ENCODE results near the gene ANTXR1.
"Not testable (repeated sequence)": the region's sequence is repeated elsewhere in the genome, so short reads cannot be mapped to it uniquely, and the experiment has no call there.

The ANTXR1 gene

DNA sequence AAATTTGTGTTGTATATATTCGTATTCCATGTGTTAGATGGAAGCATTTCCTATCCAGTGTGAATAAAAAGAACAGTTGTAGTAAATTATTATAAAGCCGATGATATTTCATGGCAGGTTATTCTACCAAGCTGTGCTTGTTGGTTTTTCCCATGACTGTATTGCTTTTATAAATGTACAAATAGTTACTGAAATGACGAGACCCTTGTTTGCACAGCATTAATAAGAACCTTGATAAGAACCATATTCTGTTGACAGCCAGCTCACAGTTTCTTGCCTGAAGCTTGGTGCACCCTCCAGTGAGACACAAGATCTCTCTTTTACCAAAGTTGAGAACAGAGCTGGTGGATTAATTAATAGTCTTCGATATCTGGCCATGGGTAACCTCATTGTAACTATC, 235.3 kb downstream of the ANTXR1 start:
- DNase-seq (ENCODE audit: insufficient read length, low spot score) (no peak), FAIRE-seq (no peak)
- TF ChIP-seq POU2F2 (IDR thresholded peaks at IDR 0.05; ENCODE audit: low read depth, low read length) (no peak), POLR2AphosphoS5 (IDR thresholded peaks at IDR 0.05; ENCODE audit: low read depth, low read length) (no peak), PAX5 (IDR thresholded peaks at IDR 0.05; ENCODE audit: insufficient read depth, low read length, severe bottlenecking) (no peak), TAF1 (IDR thresholded peaks at IDR 0.05; ENCODE audit: low read depth, low read length) (no peak), SPI1 (IDR thresholded peaks at IDR 0.05; ENCODE audit: low read depth, low read length) (no peak), POLR2A (IDR thresholded peaks at IDR 0.05; ENCODE audit: low read depth, low read length) (no peak)

DNA sequence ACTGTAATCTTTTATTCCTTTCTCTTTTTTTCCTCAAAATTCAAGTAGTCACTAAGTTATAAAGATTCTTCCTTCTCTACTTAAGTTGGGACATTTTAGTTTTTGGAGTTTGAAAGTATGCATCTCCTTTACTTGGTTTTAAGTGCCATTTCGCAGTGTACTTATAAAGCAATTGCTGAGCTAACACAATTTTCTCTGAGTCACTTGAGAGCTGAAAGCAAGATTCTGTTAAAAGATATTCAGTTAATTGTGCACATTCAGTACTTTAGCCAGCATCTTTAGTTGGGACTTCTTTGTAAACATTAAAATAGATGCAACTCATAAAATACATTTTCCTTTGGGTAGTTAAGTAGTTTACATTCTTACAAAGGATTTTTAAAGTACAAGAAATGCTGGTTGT, 238.0 kb downstream of the ANTXR1 start:
- FAIRE-seq (no peak), DNase-seq (ENCODE audit: insufficient read length, low spot score) (no peak)
- TF ChIP-seq SPI1 (IDR thresholded peaks at IDR 0.05; ENCODE audit: low read depth, low read length): no peak
- no peak for TF ChIP-seq PAX5 (IDR thresholded peaks at IDR 0.05; ENCODE audit: insufficient read depth, low read length, severe bottlenecking)
- TF ChIP-seq POLR2AphosphoS5 (IDR thresholded peaks at IDR 0.05; ENCODE audit: low read depth, low read length): no peak
- TF ChIP-seq POLR2A (IDR thresholded peaks at IDR 0.05; ENCODE audit: low read depth, low read length): no peak
- no peak for TF ChIP-seq POU2F2 (IDR thresholded peaks at IDR 0.05; ENCODE audit: low read depth, low read length)
- no peak for TF ChIP-seq TAF1 (IDR thresholded peaks at IDR 0.05; ENCODE audit: low read depth, low read length)

DNA sequence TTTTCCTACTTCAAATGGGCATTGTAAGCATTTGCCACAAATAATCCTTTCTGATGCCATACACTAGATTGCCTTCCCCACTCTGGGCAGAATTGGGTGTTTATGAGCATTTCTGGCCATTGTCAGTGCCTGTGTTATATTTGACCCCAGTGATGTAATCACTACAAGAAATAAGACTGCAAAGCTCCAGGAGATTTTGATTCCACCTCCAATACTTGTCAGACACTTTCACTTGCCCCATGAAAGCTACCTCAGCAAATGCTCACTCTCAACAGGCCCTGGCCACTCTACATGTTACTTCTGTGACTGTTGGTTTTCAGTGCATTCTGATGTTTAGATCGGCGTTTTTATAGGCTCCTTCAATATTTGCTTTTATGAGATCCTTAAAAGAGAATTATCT, 239.0 kb downstream of the ANTXR1 start:
- DNase-seq (ENCODE audit: insufficient read length, low spot score) (no peak), FAIRE-seq (no peak)
- TF ChIP-seq POU2F2 (IDR thresholded peaks at IDR 0.05; ENCODE audit: low read depth, low read length): no peak
- TF ChIP-seq SPI1 (IDR thresholded peaks at IDR 0.05; ENCODE audit: low read depth, low read length): no peak
- no peak for TF ChIP-seq POLR2A (IDR thresholded peaks at IDR 0.05; ENCODE audit: low read depth, low read length)
- no peak for TF ChIP-seq PAX5 (IDR thresholded peaks at IDR 0.05; ENCODE audit: insufficient read depth, low read length, severe bottlenecking)
- TF ChIP-seq POLR2AphosphoS5 (IDR thresholded peaks at IDR 0.05; ENCODE audit: low read depth, low read length): no peak
- TF ChIP-seq TAF1 (IDR thresholded peaks at IDR 0.05; ENCODE audit: low read depth, low read length): no peak

GRCh38 chr2:69253112-69253511, 240.1 kb downstream of the ANTXR1 start:
- FAIRE-seq: no peak
- TF ChIP-seq TAF1 (IDR thresholded peaks at IDR 0.05; ENCODE audit: low read depth, low read length): no peak
- TF ChIP-seq SPI1 (IDR thresholded peaks at IDR 0.05; ENCODE audit: low read depth, low read length): no peak
- TF ChIP-seq PAX5 (IDR thresholded peaks at IDR 0.05; ENCODE audit: insufficient read depth, low read length, severe bottlenecking): no peak
- no peak for TF ChIP-seq POU2F2 (IDR thresholded peaks at IDR 0.05; ENCODE audit: low read depth, low read length)
- TF ChIP-seq POLR2A (IDR thresholded peaks at IDR 0.05; ENCODE audit: low read depth, low read length): no peak

GRCh38 chr2:69253611-69254301, 240.8 kb downstream of the ANTXR1 start:
- no peak for FAIRE-seq
- no peak for TF ChIP-seq POLR2AphosphoS5 (IDR thresholded peaks at IDR 0.05; ENCODE audit: low read depth, low read length)
- TF ChIP-seq POLR2A (IDR thresholded peaks at IDR 0.05; ENCODE audit: low read depth, low read length): no peak
- TF ChIP-seq PAX5 (IDR thresholded peaks at IDR 0.05; ENCODE audit: insufficient read depth, low read length, severe bottlenecking): no peak
- no peak for TF ChIP-seq TAF1 (IDR thresholded peaks at IDR 0.05; ENCODE audit: low read depth, low read length)
- no peak for TF ChIP-seq SPI1 (IDR thresholded peaks at IDR 0.05; ENCODE audit: low read depth, low read length)
- no peak for TF ChIP-seq POU2F2 (IDR thresholded peaks at IDR 0.05; ENCODE audit: low read depth, low read length)
- DNase-seq (ENCODE audit: insufficient read length, low spot score): no peak

More at GRCh38 chr2:69253112-69253511, 240.1 kb downstream of the ANTXR1 start:
- DNase-seq (ENCODE audit: insufficient read length, low spot score): no peak

DNA sequence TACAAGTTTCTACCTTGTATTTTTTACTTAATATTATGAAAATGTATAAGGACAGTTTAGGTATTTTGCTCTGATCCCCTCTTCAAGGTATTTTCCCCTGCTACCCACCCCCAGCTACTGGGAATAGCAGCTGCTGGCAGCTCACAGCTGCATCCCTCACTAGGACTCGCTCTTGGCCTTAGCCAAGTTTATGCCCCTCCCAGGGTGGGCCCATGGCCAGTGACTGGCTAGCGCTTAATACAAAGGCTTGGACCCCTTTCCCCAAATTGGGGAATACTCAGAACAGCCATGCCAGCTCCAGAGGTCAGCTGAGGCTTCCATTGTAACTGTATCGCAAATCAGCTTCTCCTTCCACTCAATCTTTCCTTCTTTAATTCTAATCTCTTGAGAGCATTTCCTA, 242.8 kb downstream of the ANTXR1 start:
- FAIRE-seq (no peak), DNase-seq (ENCODE audit: insufficient read length, low spot score) (no peak)
- TF ChIP-seq SPI1 (IDR thresholded peaks at IDR 0.05; ENCODE audit: low read depth, low read length): no peak
- no peak for TF ChIP-seq POLR2A (IDR thresholded peaks at IDR 0.05; ENCODE audit: low read depth, low read length)
- TF ChIP-seq TAF1 (IDR thresholded peaks at IDR 0.05; ENCODE audit: low read depth, low read length): no peak
- no peak for TF ChIP-seq POLR2AphosphoS5 (IDR thresholded peaks at IDR 0.05; ENCODE audit: low read depth, low read length)
- no peak for TF ChIP-seq POU2F2 (IDR thresholded peaks at IDR 0.05; ENCODE audit: low read depth, low read length)
- TF ChIP-seq PAX5 (IDR thresholded peaks at IDR 0.05; ENCODE audit: insufficient read depth, low read length, severe bottlenecking): no peak

- not testable (repeated sequence) for FAIRE-seq; DNase-seq (ENCODE audit: insufficient read length, low spot score)
These were observed 247.1 kb downstream of the ANTXR1 start for GRCh38 chr2:69259994-69260591.

- DNase-seq (ENCODE audit: insufficient read length, low spot score) (no peak), FAIRE-seq (no peak)
- TF ChIP-seq POLR2AphosphoS5 (IDR thresholded peaks at IDR 0.05; ENCODE audit: low read depth, low read length) (no peak), PAX5 (IDR thresholded peaks at IDR 0.05; ENCODE audit: insufficient read depth, low read length, severe bottlenecking) (no peak), POU2F2 (IDR thresholded peaks at IDR 0.05; ENCODE audit: low read depth, low read length) (no peak), SPI1 (IDR thresholded peaks at IDR 0.05; ENCODE audit: low read depth, low read length) (no peak), TAF1 (IDR thresholded peaks at IDR 0.05; ENCODE audit: low read depth, low read length) (no peak)
These were observed 247.7 kb downstream of the ANTXR1 start for GRCh38 chr2:69260666-69261065.

DNA sequence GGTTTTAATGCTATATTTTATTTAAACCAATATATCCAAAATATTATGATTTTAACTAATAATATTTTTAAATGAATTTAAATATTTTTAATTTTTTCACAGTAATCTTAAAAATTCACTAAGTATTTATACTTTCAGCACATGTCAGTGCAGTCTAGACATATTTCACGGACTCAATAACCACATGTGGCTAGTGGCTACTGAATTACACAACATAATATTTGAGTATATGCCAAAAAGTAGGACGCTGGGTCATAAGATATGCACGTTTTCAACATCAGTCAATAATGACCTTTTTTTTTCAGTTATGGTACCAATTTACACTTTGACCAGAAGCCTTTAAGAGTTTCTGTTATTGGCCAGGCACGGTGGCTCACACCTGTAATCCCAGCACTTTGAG, 256.4 kb downstream of the ANTXR1 start:
- FAIRE-seq (no peak), DNase-seq (ENCODE audit: insufficient read length, low spot score) (no peak)
- TF ChIP-seq POLR2AphosphoS5 (IDR thresholded peaks at IDR 0.05; ENCODE audit: low read depth, low read length): no peak
- TF ChIP-seq SPI1 (IDR thresholded peaks at IDR 0.05; ENCODE audit: low read depth, low read length): no peak
- no peak for TF ChIP-seq POLR2A (IDR thresholded peaks at IDR 0.05; ENCODE audit: low read depth, low read length)
- TF ChIP-seq TAF1 (IDR thresholded peaks at IDR 0.05; ENCODE audit: low read depth, low read length): no peak
- TF ChIP-seq POU2F2 (IDR thresholded peaks at IDR 0.05; ENCODE audit: low read depth, low read length): no peak
- TF ChIP-seq PAX5 (IDR thresholded peaks at IDR 0.05; ENCODE audit: insufficient read depth, low read length, severe bottlenecking): no peak

DNA sequence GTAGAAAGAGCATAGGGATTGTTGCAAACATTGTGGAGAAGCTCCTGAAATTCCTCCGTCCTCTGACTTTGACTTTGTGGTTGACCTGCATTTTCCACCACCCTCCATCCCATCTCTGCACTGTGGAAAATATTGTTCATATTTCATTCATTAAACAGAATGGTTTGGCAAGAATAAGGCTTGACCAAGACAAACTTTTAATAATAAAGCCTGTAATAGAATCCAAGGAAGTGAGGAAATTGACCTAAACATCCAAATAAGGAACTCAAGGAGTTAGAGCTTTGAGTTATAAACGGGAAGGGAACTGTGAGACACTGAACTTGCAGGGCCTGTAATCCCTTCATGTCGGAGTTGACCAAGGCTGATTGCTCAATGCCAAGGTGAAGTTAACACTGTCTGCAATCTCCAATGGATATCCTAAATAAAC, 258.9 kb downstream of the ANTXR1 start:
- TF ChIP-seq POLR2A (IDR thresholded peaks at IDR 0.05; ENCODE audit: low read depth, low read length): no peak
- DNase-seq (ENCODE audit: insufficient read length, low spot score) (no peak), FAIRE-seq (no peak)
